Erythroblast (primary cell): ENCODE results near the gene CD47.

ENCODE experiments used
- GATA1 ChIP-seq: IDR thresholded peaks from 2 replicates; pipeline ENCODE4 v1.6.1; 2011; ENCODE audit warnings: low read depth, mild to moderate bottlenecking, control low read depth, low read length, moderate library complexity
- POLR2A ChIP-seq: IDR thresholded peaks from 2 replicates; pipeline ENCODE4 v1.6.1; 2011; ENCODE audit warnings: mild to moderate bottlenecking, low read length

DNA sequence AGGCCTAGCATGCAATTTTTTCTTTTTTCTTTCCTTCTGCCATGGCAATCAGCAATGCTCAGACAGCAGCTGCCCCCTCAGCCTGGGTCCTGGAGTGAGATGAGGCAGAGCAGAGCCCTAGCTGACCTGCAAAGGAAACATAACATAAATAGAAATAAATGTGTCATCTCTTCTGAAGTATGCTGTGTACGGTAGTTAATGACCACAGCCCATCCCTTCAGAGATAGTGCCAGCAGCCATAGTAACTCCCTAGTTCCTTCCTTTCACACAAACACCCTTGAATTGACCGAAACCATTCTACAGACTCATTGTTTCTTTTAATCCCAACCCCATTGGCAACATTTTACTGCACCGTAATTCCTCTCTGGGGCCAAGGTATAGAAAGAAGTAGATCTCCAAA lies 8.4 kb upstream of the CD47 start:
- no peak for TF ChIP-seq POLR2A
- TF ChIP-seq GATA1 = no peak
